Trophoblast cell (in vitro differentiated cells and primary cell): ENCODE measurements around the gene FNDC3A.

Experiments used
- DNase-seq, 2 donors: peaks; one replicate each; pipeline ENCODE4 v3.0.0-alpha.2; 2016
- H2AFZ ChIP-seq: 2 replicates; pipeline ENCODE4 v1.6.1; 2013; ENCODE audit warnings: low read length, moderate library complexity, mild to moderate bottlenecking; ENCODE audit not compliant: insufficient read depth, poor library complexity
- H2AK5ac ChIP-seq: 2 replicates; pipeline ENCODE4 v1.6.1; 2013; ENCODE audit warnings: mild to moderate bottlenecking, low read length
- H2BK120ac ChIP-seq: 2 replicates; pipeline ENCODE4 v1.6.1; 2013; ENCODE audit warnings: low read length, mild to moderate bottlenecking, moderate library complexity; ENCODE audit not compliant: insufficient read depth, poor library complexity
- H2BK12ac ChIP-seq: 2 replicates; pipeline ENCODE4 v1.6.1; 2013; ENCODE audit warnings: mild to moderate bottlenecking, low read length, moderate library complexity
- H2BK5ac ChIP-seq: 2 replicates; pipeline ENCODE4 v1.6.1; 2013; ENCODE audit warnings: low read length, low read depth, moderate library complexity, mild to moderate bottlenecking; ENCODE audit not compliant: poor library complexity
- H3K14ac ChIP-seq: 2 replicates; pipeline ENCODE4 v1.6.1; 2013; ENCODE audit warnings: mild to moderate bottlenecking, low read length
- H3K18ac ChIP-seq: 2 replicates; pipeline ENCODE4 v1.6.1; 2013; ENCODE audit warnings: mild to moderate bottlenecking, low read length
- H3K23ac ChIP-seq: 2 replicates; pipeline ENCODE4 v1.6.1; 2013; ENCODE audit warnings: low read length
- H3K27ac ChIP-seq: 2 replicates; pipeline ENCODE4 v1.5.1; 2013; ENCODE audit warnings: low read depth, mild to moderate bottlenecking, inconsistent platforms, low read length, moderate library complexity
- H3K27me3 ChIP-seq: 2 replicates; pipeline ENCODE4 v1.6.1; 2013; ENCODE audit warnings: inconsistent platforms, mild to moderate bottlenecking, low read length, moderate library complexity; ENCODE audit not compliant: insufficient read depth
- H3K36me3 ChIP-seq, 2 experiments: 1 replicate in 1 of 2; 2 replicates in 1 of 2; pipeline ENCODE4 v1.6.1; 2013; ENCODE audit warnings: low read length in 2 of 2, mild to moderate bottlenecking in 2 of 2, moderate library complexity in 1 of 2; ENCODE audit not compliant: insufficient read depth in 2 of 2, control insufficient read depth in 1 of 2
- H3K4ac ChIP-seq: 2 replicates; pipeline ENCODE4 v1.6.1; 2013; ENCODE audit warnings: low read depth, mild to moderate bottlenecking, low read length, moderate library complexity
- H3K4me1 ChIP-seq, 2 experiments: 1 replicate in 1 of 2; 2 replicates in 1 of 2; pipeline ENCODE4 v1.6.1; 2013; ENCODE audit warnings: low read length in 2 of 2, mild to moderate bottlenecking in 2 of 2, moderate library complexity in 1 of 2; ENCODE audit not compliant: insufficient read depth in 2 of 2, control insufficient read depth in 1 of 2
- H3K4me2 ChIP-seq: 2 replicates; pipeline ENCODE4 v1.6.1; 2013; ENCODE audit warnings: inconsistent platforms, mild to moderate bottlenecking, low read length, moderate library complexity
- H3K4me3 ChIP-seq: 2 replicates; pipeline ENCODE4 v1.5.1; 2013; ENCODE audit warnings: mild to moderate bottlenecking, low read depth, low read length, inconsistent platforms
- H3K79me1 ChIP-seq: one replicate; pipeline ENCODE4 v1.6.1; 2013; ENCODE audit warnings: low read length
- H3K79me2 ChIP-seq: 2 replicates; pipeline ENCODE4 v1.6.1; 2013; ENCODE audit warnings: low read length, mild to moderate bottlenecking; ENCODE audit not compliant: control insufficient read depth, insufficient read depth, poor library complexity
- H3K9ac ChIP-seq: 2 replicates; pipeline ENCODE4 v1.6.1; 2013; ENCODE audit warnings: mild to moderate bottlenecking, low read length
- H3K9me3 ChIP-seq: 2 replicates; pipeline ENCODE4 v1.6.1; 2013; ENCODE audit warnings: low read depth, mild to moderate bottlenecking, control low read depth, inconsistent platforms, low read length; ENCODE audit not compliant: insufficient read depth
- H4K12ac ChIP-seq: 2 replicates; pipeline ENCODE4 v1.6.1; 2013; ENCODE audit warnings: low read depth, mild to moderate bottlenecking, low read length, moderate library complexity
- H4K8ac ChIP-seq: 2 replicates; pipeline ENCODE4 v1.6.1; 2013; ENCODE audit warnings: low read depth, mild to moderate bottlenecking, low read length, moderate library complexity
- H4K91ac ChIP-seq: one replicate; pipeline ENCODE4 v1.6.1; 2013; ENCODE audit warnings: low read depth, mild to moderate bottlenecking, low read length, moderate library complexity
- WGBS: extraction: QIAGEN DNeasy Blood & Tissue Kit; methylation state at CpG from one replicate; pipeline ENCODE4 v1.1.7; 2013; ENCODE audit warnings: missing lambda C conversion rate; ENCODE audit not compliant: insufficient read length, insufficient coverage; ENCODE audit errors: extremely low coverage; 5-methylcytosine and 5-hydroxymethylcytosine counted together

The FNDC3A gene

GRCh38 chr13:48946163-48946562 is 29.5 kb upstream of the FNDC3A start:
- H2BK120ac ChIP-seq, result no peak overlapping the region
- H2BK12ac ChIP-seq, result no peak overlapping the region
- no peak overlapping the region for H2AK5ac ChIP-seq
- no peak overlapping the region for H3K14ac ChIP-seq
- DNase-seq, result no peak
- H4K8ac ChIP-seq, result no peak overlapping the region
- no peaks in the 10 kb centered on the region for H3K27me3 ChIP-seq
- H3K4ac ChIP-seq, result no peak overlapping the region
- no CpG with 5 or more reads among the region's 2 CpGs for WGBS
- H2AFZ ChIP-seq, result no peak overlapping the region
- H4K91ac ChIP-seq, result no peak overlapping the region
- peaks cover 2 to 12% of the 10 kb centered on the region in 2 experiments for H3K4me1 ChIP-seq
- no peak overlapping the region for H2BK5ac ChIP-seq
- no peaks in the 10 kb centered on the region for H3K36me3 ChIP-seq
- no peak overlapping the region for H3K23ac ChIP-seq
- no peak overlapping the region for H3K4me3 ChIP-seq
- H3K27ac ChIP-seq, result no peak overlapping the region
- H4K12ac ChIP-seq, result no peak overlapping the region
- no peaks in the 10 kb centered on the region for H3K9me3 ChIP-seq
- peaks cover 11% of the 10 kb centered on the region for H3K79me1 ChIP-seq
- H3K4me2 ChIP-seq, result no peak overlapping the region
- H3K18ac ChIP-seq, result no peak overlapping the region
- peaks cover 3% of the 10 kb centered on the region for H3K79me2 ChIP-seq
- no peak overlapping the region for H3K9ac ChIP-seq

DNA sequence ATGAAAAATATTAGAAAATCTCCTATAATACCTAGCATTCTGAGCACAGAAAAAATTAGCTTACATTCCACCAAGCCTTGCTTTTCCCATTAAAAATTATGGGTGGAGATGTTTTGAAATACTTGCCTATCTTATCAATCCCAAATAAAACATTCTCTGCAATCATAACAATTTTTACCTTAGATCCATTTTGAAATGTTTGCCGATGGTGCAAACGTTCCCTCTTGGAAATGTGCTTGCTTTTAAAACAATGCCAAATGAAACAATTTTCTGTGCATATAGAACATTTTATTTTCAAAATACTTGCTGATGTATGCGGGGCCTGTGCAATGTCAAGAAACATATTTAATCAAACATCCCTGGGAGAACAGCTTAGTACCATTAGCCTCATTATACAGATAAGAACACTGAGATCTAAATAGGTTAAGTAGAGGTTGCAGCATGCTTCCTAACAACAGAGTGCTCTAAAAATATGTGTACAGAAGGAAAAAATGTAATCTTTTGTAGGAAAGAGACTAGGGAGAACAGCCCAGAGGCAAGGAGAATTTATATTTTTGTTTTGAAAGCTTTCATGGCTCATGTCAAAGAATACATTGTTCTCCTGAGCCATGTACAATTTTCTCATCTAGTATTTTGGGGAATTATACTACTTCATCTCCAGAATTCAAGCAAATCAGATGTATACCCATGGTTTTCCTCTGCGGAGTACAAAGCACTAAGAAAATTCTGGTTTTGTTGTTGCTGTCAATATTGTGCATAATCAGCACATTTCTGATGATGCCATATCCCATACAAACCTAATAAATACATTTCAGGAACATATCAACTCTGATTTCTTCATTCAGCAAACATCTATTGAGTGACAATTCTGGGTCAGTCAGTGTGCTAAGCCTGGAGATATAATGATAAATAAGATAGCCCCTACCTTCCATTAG is 25.9 kb upstream of the FNDC3A start:
- Histone ChIP-seq H3K4me2 (no peak overlapping the region), H2BK120ac (no peak overlapping the region), H2AK5ac (no peak overlapping the region), H4K12ac (no peak overlapping the region), H3K14ac (no peak overlapping the region), H3K9me3 (no peaks in the 10 kb centered on the region), H2AFZ (no peak overlapping the region), H3K79me2 (peaks cover 4% of the 10 kb centered on the region), H3K36me3 (no peaks in the 10 kb centered on the region), H3K27ac (peak overlapping the region; percentile 25), H4K8ac (no peak overlapping the region), H3K79me1 (peaks cover 16% of the 10 kb centered on the region), H2BK5ac (no peak overlapping the region), H3K4me1 (peaks cover 2 to 14% of the 10 kb centered on the region in 2 experiments), H3K18ac (no peak overlapping the region), H3K4ac (no peak overlapping the region), H3K4me3 (no peak overlapping the region), H3K9ac (no peak overlapping the region), H3K27me3 (no peaks in the 10 kb centered on the region), H2BK12ac (no peak overlapping the region), H4K91ac (no peak overlapping the region), H3K23ac (no peak overlapping the region)
- peak; percentile 30 to 86 for DNase-seq
- WGBS, result no CpG with 5 or more reads among the region's 4 CpGs

- H3K27me3 ChIP-seq, result no peaks in the 10 kb centered on the region
- no CpG with 5 or more reads among the region's 1 CpG for WGBS
- peak overlapping the region; percentile 97 for H2BK5ac ChIP-seq
- peak overlapping the region; percentile 37 for H3K27ac ChIP-seq
- H4K8ac ChIP-seq, result peak overlapping the region; percentile 82
- H4K91ac ChIP-seq, result peak overlapping the region; percentile 99
- H3K79me2 ChIP-seq, result peaks cover 4% of the 10 kb centered on the region
- no peak overlapping the region for H3K4ac ChIP-seq
- H3K4me2 ChIP-seq, result no peak overlapping the region
- peak overlapping the region; percentile 94 for H2AK5ac ChIP-seq
- H2BK120ac ChIP-seq, result peak overlapping the region; percentile 95
- peaks cover 4 to 18% of the 10 kb centered on the region in 2 experiments for H3K4me1 ChIP-seq
- H2AFZ ChIP-seq, result no peak overlapping the region
- no peak overlapping the region for H3K23ac ChIP-seq
- H3K9ac ChIP-seq, result no peak overlapping the region
- peaks cover 20% of the 10 kb centered on the region for H3K79me1 ChIP-seq
- no peaks in the 10 kb centered on the region for H3K9me3 ChIP-seq
- DNase-seq, result peak in 1 of 2 donors; percentile 66
- no peak overlapping the region for H3K4me3 ChIP-seq
- peak overlapping the region; percentile 62 for H4K12ac ChIP-seq
- H3K36me3 ChIP-seq, result no peaks in the 10 kb centered on the region
- peak overlapping the region; percentile 84 for H3K18ac ChIP-seq
- peak overlapping the region; percentile 100 for H2BK12ac ChIP-seq
- peak overlapping the region; percentile 93 for H3K14ac ChIP-seq
Measured at GRCh38 chr13:48950501-48950875, 25.2 kb upstream of the FNDC3A start.

DNA sequence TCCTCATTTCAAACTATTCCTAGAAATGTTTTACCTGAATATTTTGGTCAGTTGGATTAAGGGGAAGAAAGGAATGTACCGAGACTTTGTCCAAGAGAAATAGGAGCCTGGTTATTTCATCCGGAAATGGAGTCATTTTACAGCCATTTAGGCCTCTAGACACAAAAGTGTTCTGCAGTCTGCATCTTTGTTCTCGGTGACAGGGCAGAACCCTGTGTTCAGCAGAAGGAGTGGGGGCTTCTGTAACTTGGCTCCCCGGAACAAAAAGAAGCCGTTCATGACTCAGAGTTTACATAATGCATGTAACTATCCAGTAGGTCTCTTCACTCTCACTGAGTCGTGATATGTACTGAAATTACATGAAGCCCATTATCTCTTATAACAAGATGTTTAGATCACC is 21.6 kb upstream of the FNDC3A start:
- Histone ChIP-seq H2AK5ac (no peak overlapping the region), H3K27me3 (no peaks in the 10 kb centered on the region), H3K18ac (no peak overlapping the region), H3K79me2 (peaks cover 4% of the 10 kb centered on the region), H3K4me2 (no peak overlapping the region), H3K36me3 (no peaks in the 10 kb centered on the region), H3K4me1 (peaks cover 5 to 12% of the 10 kb centered on the region in 2 experiments), H4K12ac (no peak overlapping the region), H4K8ac (no peak overlapping the region), H3K9ac (no peak overlapping the region), H3K4ac (no peak overlapping the region), H2BK5ac (no peak overlapping the region), H2AFZ (no peak overlapping the region), H4K91ac (no peak overlapping the region), H2BK120ac (no peak overlapping the region), H3K9me3 (no peaks in the 10 kb centered on the region), H2BK12ac (no peak overlapping the region), H3K14ac (no peak overlapping the region), H3K27ac (no peak overlapping the region), H3K79me1 (peaks cover 15% of the 10 kb centered on the region), H3K23ac (no peak overlapping the region), H3K4me3 (no peak overlapping the region)
- no CpG with 5 or more reads among the region's 6 CpGs for WGBS
- no peak for DNase-seq
